HL-60/S4 treated with phorbol 12-myristate 13-acetate at 8.2 ng/mL for 4 days and 3 days (cell line): ENCODE measurements around the gene NDUFB6.
"Not testable (repeated sequence)": the region's sequence is repeated elsewhere in the genome, so short reads cannot be mapped to it uniquely, and the experiment has no call there.

Source experiments
- in situ Hi-C: fragments of 300-500 bp; cut with MboI; formaldehyde crosslinking; loops from 2 replicates; pipeline ENCODE4 v1.15.0; 2022; ENCODE audit warnings: low sequenced_read_pairs

NDUFB6 gene

GRCh38 chr9:32572900-32573523 is at the start of gene NDUFB6:
TSS of gene NDUFB6 (minus strand) at chr9:32573159. CDS start at chr9:32573060, 99 bp downstream.
- in situ Hi-C loops = loop anchor here (25.0 kb wide), 1 partner anchor 186 kb away; the partner anchor contains the start of gene ACO1

- in situ Hi-C loops = no loop called here
Measured at GRCh38 chr9:32618261-32618660, 45.3 kb upstream of the NDUFB6 start.

- in situ Hi-C loops = no loop called here
Measured at GRCh38 chr9:32606811-32607210, 33.9 kb upstream of the NDUFB6 start.

- in situ Hi-C loops = no loop called here
Measured at GRCh38 chr9:32603914-32604852, 31.2 kb upstream of the NDUFB6 start.

GRCh38 chr9:32599021-32599420 is 26.1 kb upstream of the NDUFB6 start:
- in situ Hi-C loops = not testable (repeated sequence)

- in situ Hi-C loops = no loop called here
Measured at GRCh38 chr9:32596936-32597335, 24.0 kb upstream of the NDUFB6 start.

GRCh38 chr9:32596096-32596865 is 23.3 kb upstream of the NDUFB6 start:
- in situ Hi-C loops = no loop called here

- in situ Hi-C loops = no loop called here
Measured at GRCh38 chr9:32590898-32591297, 17.9 kb upstream of the NDUFB6 start.

GRCh38 chr9:32590476-32590875 is 17.5 kb upstream of the NDUFB6 start:
- in situ Hi-C loops = no loop called here

- in situ Hi-C loops = loop anchor here (10.0 kb wide), 1 partner anchor 376 kb away; no protein-coding TSS in a partner anchor
Measured at GRCh38 chr9:32589083-32589723, 16.2 kb upstream of the NDUFB6 start.

GRCh38 chr9:32587901-32588300 is 14.9 kb upstream of the NDUFB6 start:
- in situ Hi-C loops = loop anchor here (10.0 kb wide), 1 partner anchor 377 kb away; no protein-coding TSS in a partner anchor

- in situ Hi-C loops = loop anchor here (10.0 kb wide), 1 partner anchor 380 kb away; no protein-coding TSS in a partner anchor
Measured at GRCh38 chr9:32584784-32585183, 11.8 kb upstream of the NDUFB6 start.

GRCh38 chr9:32581512-32582143 is 8.7 kb upstream of the NDUFB6 start:
- in situ Hi-C loops = loop anchor here (10.0 kb wide), 1 partner anchor 383 kb away; no protein-coding TSS in a partner anchor

- in situ Hi-C loops = loop anchor here (10.0 kb wide), 1 partner anchor 384 kb away; no protein-coding TSS in a partner anchor
Measured at GRCh38 chr9:32580631-32581300, 7.8 kb upstream of the NDUFB6 start.

GRCh38 chr9:32579706-32580331 is 6.9 kb upstream of the NDUFB6 start:
- in situ Hi-C loops = loop anchor here (10.0 kb wide), 1 partner anchor 385 kb away; no protein-coding TSS in a partner anchor

- in situ Hi-C loops = no loop called here
Measured at GRCh38 chr9:32578976-32579375, 6.0 kb upstream of the NDUFB6 start.

- in situ Hi-C loops = no loop called here
Measured at GRCh38 chr9:32577316-32577715, 4.4 kb upstream of the NDUFB6 start.

GRCh38 chr9:32574858-32575257 is 1.9 kb upstream of the NDUFB6 start:
- in situ Hi-C loops = loop anchor here (25.0 kb wide), 1 partner anchor 188 kb away; the partner anchor contains the start of gene ACO1

GRCh38 chr9:32573821-32574220 is 862 bp upstream of the NDUFB6 start:
- in situ Hi-C loops = loop anchor here (25.0 kb wide), 1 partner anchor 187 kb away; the partner anchor contains the start of gene ACO1
